ENCODE measurements around the gene IRAK3.
A peak's percentile ranks its signal among the peaks of the same experiment; 100 is the strongest.

IRAK3 gene, protein sequence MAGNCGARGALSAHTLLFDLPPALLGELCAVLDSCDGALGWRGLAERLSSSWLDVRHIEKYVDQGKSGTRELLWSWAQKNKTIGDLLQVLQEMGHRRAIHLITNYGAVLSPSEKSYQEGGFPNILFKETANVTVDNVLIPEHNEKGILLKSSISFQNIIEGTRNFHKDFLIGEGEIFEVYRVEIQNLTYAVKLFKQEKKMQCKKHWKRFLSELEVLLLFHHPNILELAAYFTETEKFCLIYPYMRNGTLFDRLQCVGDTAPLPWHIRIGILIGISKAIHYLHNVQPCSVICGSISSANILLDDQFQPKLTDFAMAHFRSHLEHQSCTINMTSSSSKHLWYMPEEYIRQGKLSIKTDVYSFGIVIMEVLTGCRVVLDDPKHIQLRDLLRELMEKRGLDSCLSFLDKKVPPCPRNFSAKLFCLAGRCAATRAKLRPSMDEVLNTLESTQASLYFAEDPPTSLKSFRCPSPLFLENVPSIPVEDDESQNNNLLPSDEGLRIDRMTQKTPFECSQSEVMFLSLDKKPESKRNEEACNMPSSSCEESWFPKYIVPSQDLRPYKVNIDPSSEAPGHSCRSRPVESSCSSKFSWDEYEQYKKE

DNA sequence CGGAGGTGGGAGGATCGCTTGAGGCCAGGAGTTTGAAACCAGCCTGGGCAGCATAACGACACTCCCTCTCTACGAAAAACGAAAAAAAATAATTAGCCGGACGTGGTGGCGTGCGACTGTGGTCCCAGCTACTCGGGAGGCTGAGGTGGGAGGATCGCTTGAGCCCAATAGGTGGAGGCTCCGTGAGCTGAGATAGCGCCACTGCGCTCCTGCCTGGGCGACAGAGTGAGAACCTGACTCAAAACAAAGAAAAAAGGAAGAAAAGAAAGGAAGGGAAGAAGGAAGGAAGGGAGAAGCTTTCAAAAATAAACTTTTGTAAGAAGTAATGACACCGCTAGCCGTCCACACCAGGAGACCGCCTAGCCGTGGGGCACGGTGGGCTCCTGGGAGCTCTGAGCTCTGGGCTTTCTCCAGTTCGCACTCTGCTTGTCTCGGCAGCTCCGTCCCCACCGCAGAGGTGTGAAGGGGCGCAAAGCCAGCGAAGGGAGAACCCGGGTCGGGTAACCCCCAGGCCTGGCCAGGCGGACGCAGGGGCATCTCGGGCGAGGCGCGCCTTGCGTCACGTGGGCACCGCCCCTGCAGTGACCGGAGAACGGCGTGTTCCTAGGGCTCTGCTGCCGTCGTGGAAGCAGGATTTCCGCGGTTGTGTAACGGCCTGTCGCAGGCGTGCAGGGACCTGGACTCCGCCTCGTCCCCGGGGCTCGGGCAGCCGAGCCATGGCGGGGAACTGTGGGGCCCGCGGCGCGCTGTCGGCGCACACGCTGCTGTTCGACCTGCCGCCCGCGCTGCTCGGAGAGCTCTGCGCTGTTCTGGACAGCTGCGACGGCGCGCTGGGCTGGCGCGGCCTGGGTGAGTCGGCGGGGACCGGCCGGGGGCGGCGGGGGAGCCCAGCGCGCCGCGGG is at the start of gene IRAK3:
Gene IRAK3, plus strand, starts transcription at position 631 of the 902 bp plus-strand sequence. Its CDS starts 86 bp downstream, at position 717.
- Histone ChIP-seq H3K9me3 (ENCODE audit: control insufficient read depth in 1 of 2, low read length in 2 of 2) (no peaks in the 10 kb centered on the region), H3K4me3 (ENCODE audit: low read depth in 1 of 2, low read length in 2 of 2) (peak within 1 kb of the TSS; percentile 61 to 65), H3K27ac (ENCODE audit: low read depth, low read length) (peak within 1 kb of the TSS; percentile 72), H3K36me3 (ENCODE audit: control insufficient read depth in 1 of 2, insufficient read depth in 2 of 2, low read length in 2 of 2) (no peaks in the 10 kb centered on the region), H3K9ac (ENCODE audit: low read depth in 1 of 2, low read length in 2 of 2) (peak within 1 kb of the TSS; percentile 37 to 38), H3K27me3 (ENCODE audit: control insufficient read depth in 1 of 2, insufficient read depth in 2 of 2, low read length in 2 of 2) (peaks cover 9% of the 10 kb centered on the region in 2 donors), H3K4me1 (ENCODE audit: control insufficient read depth in 1 of 2, insufficient read depth in 2 of 2, low read length in 2 of 2) (peaks cover 4 to 5% of the 10 kb centered on the region in 2 donors)

DNA sequence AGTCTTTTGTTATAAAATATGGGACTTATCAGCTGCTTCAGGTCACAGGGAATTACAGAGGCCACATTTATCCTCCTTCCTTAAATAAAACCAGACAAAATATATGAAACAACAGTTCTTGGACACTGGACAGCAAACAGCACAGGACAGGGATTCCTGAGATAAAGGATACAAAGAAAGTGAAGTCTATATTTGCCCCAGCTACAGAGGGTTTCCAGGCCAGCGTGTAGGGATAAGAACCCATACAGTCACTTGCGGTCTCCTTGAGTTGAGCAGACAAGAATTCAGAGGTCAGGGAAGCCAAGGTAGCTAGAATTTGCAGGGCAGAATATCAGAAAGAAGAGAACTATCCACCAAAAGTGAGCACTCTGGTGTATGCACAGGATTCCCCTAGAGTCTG is 49.7 kb upstream of the IRAK3 start:
- Histone ChIP-seq H3K9ac (ENCODE audit: low read depth in 1 of 2, low read length in 2 of 2) (no peak overlapping the region), H3K36me3 (ENCODE audit: control insufficient read depth in 1 of 2, insufficient read depth in 2 of 2, low read length in 2 of 2) (peaks cover 37 to 59% of the 10 kb centered on the region in 2 donors), H3K4me1 (ENCODE audit: control insufficient read depth in 1 of 2, insufficient read depth in 2 of 2, low read length in 2 of 2) (no peaks in the 10 kb centered on the region), H3K4me3 (ENCODE audit: low read depth in 1 of 2, low read length in 2 of 2) (no peak overlapping the region), H3K9me3 (ENCODE audit: control insufficient read depth in 1 of 2, low read length in 2 of 2) (peaks cover 4 to 22% of the 10 kb centered on the region in 2 donors), H3K27ac (ENCODE audit: low read depth, low read length) (no peak overlapping the region), H3K27me3 (ENCODE audit: control insufficient read depth in 1 of 2, insufficient read depth in 2 of 2, low read length in 2 of 2) (no peaks in the 10 kb centered on the region)

DNA sequence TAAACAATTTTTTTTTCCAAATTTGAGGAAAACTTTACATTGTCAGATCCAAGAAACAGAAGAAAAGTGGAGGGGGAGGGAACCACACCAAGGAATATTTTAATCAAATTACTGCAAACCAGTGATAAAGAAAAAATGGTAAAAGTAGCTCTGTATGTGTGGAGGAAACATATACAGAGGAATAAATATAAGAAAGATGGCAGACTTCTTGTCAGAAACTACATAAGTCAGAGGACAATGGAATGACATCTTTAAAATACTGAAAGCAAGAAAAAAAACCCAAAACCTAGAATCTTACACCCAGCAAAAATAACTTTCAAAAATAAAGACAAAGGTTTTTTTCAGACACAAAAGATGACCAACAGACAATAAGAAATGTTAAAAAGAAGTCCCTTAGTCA is 48.3 kb upstream of the IRAK3 start:
- Histone ChIP-seq H3K27me3 (ENCODE audit: control insufficient read depth in 1 of 2, insufficient read depth in 2 of 2, low read length in 2 of 2) (no peaks in the 10 kb centered on the region), H3K9ac (ENCODE audit: low read depth in 1 of 2, low read length in 2 of 2) (no peak overlapping the region), H3K4me3 (ENCODE audit: low read depth in 1 of 2, low read length in 2 of 2) (no peak overlapping the region), H3K36me3 (ENCODE audit: control insufficient read depth in 1 of 2, insufficient read depth in 2 of 2, low read length in 2 of 2) (peaks cover 38 to 67% of the 10 kb centered on the region in 2 donors), H3K9me3 (ENCODE audit: control insufficient read depth in 1 of 2, low read length in 2 of 2) (peaks cover 4 to 22% of the 10 kb centered on the region in 2 donors), H3K4me1 (ENCODE audit: control insufficient read depth in 1 of 2, insufficient read depth in 2 of 2, low read length in 2 of 2) (no peaks in the 10 kb centered on the region), H3K27ac (ENCODE audit: low read depth, low read length) (no peak overlapping the region)

DNA sequence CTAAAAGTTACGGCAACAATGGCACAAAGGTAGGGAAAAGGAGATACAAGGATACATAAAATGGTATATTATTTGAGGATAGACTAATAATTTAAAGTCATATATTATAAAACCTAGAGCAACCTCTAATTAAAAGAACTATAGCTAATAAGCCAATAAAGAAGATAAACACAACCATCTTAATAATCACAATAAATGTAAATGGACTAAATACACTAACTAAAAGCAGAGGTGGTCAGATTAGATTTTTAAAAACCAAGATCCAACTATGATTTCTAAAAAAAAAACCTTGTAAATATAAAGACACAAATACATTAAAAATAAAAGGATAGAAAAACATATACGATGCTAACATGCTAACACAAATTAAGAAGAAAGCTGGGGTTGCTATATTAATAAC is 47.7 kb upstream of the IRAK3 start:
- Histone ChIP-seq H3K9ac (ENCODE audit: low read depth in 1 of 2, low read length in 2 of 2) (no peak overlapping the region), H3K9me3 (ENCODE audit: control insufficient read depth in 1 of 2, low read length in 2 of 2) (peaks cover 4 to 22% of the 10 kb centered on the region in 2 donors), H3K36me3 (ENCODE audit: control insufficient read depth in 1 of 2, insufficient read depth in 2 of 2, low read length in 2 of 2) (peaks cover 38 to 67% of the 10 kb centered on the region in 2 donors), H3K27me3 (ENCODE audit: control insufficient read depth in 1 of 2, insufficient read depth in 2 of 2, low read length in 2 of 2) (no peaks in the 10 kb centered on the region), H3K4me3 (ENCODE audit: low read depth in 1 of 2, low read length in 2 of 2) (no peak overlapping the region), H3K4me1 (ENCODE audit: control insufficient read depth in 1 of 2, insufficient read depth in 2 of 2, low read length in 2 of 2) (no peaks in the 10 kb centered on the region), H3K27ac (ENCODE audit: low read depth, low read length) (no peak overlapping the region)

DNA sequence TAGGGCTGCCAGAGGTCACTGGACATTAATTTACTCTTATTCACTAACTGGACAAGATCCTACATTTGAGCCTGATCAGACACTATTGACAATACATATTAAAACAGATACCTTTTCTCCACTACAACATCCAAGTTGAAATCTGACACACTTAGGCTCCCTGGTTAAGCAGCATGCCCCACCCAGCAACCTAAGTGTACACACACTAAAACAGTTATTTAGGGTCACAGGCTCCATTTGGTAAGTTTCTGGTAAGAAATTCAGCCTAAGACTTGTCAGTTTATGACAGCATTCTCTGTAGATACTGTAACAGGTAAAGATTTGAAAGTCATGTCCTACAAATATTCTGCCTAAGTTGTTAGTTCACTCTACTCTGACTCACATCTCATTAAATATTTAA is 46.2 kb upstream of the IRAK3 start:
- H3K4me3 ChIP-seq (ENCODE audit: low read depth in 1 of 2, low read length in 2 of 2), result no peak overlapping the region
- no peak overlapping the region for H3K9ac ChIP-seq (ENCODE audit: low read depth in 1 of 2, low read length in 2 of 2)
- peaks cover 33 to 59% of the 10 kb centered on the region in 2 donors for H3K36me3 ChIP-seq (ENCODE audit: control insufficient read depth in 1 of 2, insufficient read depth in 2 of 2, low read length in 2 of 2)
- no peaks in the 10 kb centered on the region for H3K27me3 ChIP-seq (ENCODE audit: control insufficient read depth in 1 of 2, insufficient read depth in 2 of 2, low read length in 2 of 2)
- no peak overlapping the region for H3K27ac ChIP-seq (ENCODE audit: low read depth, low read length)
- peaks cover 4 to 22% of the 10 kb centered on the region in 2 donors for H3K9me3 ChIP-seq (ENCODE audit: control insufficient read depth in 1 of 2, low read length in 2 of 2)
- H3K4me1 ChIP-seq (ENCODE audit: control insufficient read depth in 1 of 2, insufficient read depth in 2 of 2, low read length in 2 of 2), result no peaks in the 10 kb centered on the region

DNA sequence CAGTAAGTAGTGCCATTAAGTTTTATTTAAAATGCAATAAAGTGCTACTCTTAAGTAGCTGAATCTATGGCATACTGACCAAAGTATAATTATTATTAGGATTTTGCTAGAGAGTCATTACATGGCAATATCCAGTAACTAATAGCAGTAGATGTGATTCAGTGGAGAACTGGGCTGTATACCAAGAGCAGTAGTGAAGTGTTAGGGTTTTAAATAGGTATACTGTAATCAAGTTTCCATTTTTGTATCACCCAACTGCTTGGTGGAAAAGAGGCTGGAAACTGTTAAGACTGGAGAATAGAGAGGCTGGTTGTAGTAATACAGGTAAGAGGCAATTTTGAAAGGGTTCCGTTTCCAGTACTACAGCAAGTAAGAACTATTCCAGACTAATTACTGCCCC is 45.1 kb upstream of the IRAK3 start:
- Histone ChIP-seq H3K9ac (ENCODE audit: low read depth in 1 of 2, low read length in 2 of 2) (no peak overlapping the region), H3K9me3 (ENCODE audit: control insufficient read depth in 1 of 2, low read length in 2 of 2) (peaks cover 4 to 22% of the 10 kb centered on the region in 2 donors), H3K27ac (ENCODE audit: low read depth, low read length) (no peak overlapping the region), H3K36me3 (ENCODE audit: control insufficient read depth in 1 of 2, insufficient read depth in 2 of 2, low read length in 2 of 2) (peaks cover 29 to 51% of the 10 kb centered on the region in 2 donors), H3K4me3 (ENCODE audit: low read depth in 1 of 2, low read length in 2 of 2) (no peak overlapping the region), H3K27me3 (ENCODE audit: control insufficient read depth in 1 of 2, insufficient read depth in 2 of 2, low read length in 2 of 2) (no peaks in the 10 kb centered on the region), H3K4me1 (ENCODE audit: control insufficient read depth in 1 of 2, insufficient read depth in 2 of 2, low read length in 2 of 2) (no peaks in the 10 kb centered on the region)

DNA sequence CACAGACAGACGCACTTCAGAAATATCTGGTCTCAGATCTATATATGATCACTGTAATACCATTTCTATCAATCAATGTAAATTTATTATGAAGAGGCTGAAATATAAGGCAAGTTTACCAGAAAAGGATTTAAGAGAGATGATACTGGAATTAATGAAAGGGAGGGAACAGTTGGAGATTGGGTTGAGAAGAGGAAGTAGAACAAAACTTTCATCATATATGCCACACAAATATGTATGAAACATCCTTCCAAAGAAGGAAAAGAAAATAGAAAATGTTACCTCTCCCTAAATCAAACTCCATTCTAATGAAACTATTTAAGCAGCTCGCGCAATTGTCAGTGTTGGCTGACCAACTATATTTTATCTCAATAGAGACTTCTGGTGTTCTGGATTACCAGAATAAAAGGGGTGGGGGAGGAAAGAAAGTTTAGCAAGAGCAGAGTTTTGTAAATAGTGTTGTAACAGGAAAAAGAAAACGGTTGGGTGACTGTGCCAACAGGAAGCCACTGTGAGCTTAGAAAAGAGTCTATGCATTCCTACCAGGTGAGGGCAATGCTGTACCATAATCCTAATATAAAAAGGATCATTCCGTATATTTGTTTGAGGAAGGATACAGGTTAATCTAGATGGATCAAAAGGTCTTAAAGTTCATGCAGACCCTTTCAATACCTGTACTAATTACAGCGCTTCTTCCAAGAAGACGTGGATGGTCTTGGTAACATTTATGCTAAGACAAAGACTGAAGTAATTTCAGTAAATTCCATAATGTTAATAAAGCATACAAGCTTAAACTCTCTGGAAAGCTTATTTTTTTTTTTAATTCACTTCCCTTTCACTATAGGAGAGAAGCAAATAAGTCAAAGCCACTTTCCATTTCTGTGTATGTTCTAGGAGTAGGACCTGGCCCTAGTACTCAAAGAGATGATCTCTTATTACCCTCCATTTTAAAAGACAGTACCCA is 43.9 kb upstream of the IRAK3 start:
- no peaks in the 10 kb centered on the region for H3K27me3 ChIP-seq (ENCODE audit: control insufficient read depth in 1 of 2, insufficient read depth in 2 of 2, low read length in 2 of 2)
- no peak overlapping the region for H3K4me3 ChIP-seq (ENCODE audit: low read depth in 1 of 2, low read length in 2 of 2)
- no peak overlapping the region for H3K27ac ChIP-seq (ENCODE audit: low read depth, low read length)
- H3K4me1 ChIP-seq (ENCODE audit: control insufficient read depth in 1 of 2, insufficient read depth in 2 of 2, low read length in 2 of 2), result no peaks in the 10 kb centered on the region
- H3K9me3 ChIP-seq (ENCODE audit: control insufficient read depth in 1 of 2, low read length in 2 of 2), result peaks cover 4 to 21% of the 10 kb centered on the region in 2 donors
- no peak overlapping the region for H3K9ac ChIP-seq (ENCODE audit: low read depth in 1 of 2, low read length in 2 of 2)
- H3K36me3 ChIP-seq (ENCODE audit: control insufficient read depth in 1 of 2, insufficient read depth in 2 of 2, low read length in 2 of 2), result peaks cover 25 to 44% of the 10 kb centered on the region in 2 donors

DNA sequence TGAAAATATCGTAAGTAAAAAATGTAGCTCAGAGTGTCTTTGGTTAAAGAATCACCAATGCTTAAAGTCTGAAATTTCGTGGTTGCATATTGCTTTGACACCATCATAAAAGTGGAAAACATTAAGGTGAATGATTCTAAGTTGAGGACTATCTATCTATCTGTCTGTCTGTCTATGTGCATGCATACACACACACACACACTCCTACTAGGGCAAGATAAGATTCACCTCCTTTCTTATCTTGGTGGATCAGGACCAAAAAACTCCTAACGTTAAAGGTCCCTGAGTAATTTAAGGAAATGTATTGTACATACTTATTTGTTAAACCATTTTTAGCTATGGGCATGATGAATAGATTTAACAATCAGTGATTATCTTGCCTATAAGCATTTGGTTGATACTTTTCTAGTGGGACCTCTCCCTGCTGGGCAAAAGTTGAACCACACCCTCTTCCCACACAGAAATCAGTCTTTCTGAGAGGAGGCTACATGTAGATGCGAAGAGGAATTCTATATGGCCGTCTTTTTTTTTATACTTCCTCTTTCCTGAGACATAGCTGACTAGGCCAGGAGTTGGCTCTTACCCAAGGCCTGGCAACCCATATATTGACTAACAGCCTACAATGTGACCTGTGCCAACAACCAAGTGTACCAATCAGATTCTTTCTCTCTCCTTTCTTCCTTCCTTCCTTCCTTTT is 39.2 kb upstream of the IRAK3 start:
- no peak overlapping the region for H3K9ac ChIP-seq (ENCODE audit: low read depth in 1 of 2, low read length in 2 of 2)
- H3K27ac ChIP-seq (ENCODE audit: low read depth, low read length), result no peak overlapping the region
- H3K27me3 ChIP-seq (ENCODE audit: control insufficient read depth in 1 of 2, insufficient read depth in 2 of 2, low read length in 2 of 2), result no peaks in the 10 kb centered on the region

DNA sequence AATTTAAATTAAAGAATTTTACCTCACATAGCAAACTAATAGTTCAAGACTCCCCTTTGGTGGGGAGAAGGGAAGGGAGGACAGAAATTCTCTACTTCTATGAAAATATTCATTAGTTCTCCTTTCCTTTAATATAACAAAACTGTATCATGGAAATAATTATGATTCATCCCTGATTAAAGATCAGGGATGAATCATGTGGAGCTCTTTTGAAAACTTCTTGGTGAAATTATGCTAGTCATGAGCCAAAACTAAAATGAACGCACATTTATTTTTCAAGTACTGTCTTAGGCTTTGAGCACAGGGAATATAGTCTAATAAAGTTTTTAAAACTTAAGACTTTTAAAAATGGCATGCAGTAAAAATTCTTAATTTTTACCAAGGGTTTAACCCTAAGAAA is 36.3 kb upstream of the IRAK3 start:
- Histone ChIP-seq H3K27ac (ENCODE audit: low read depth, low read length) (no peak overlapping the region), H3K4me1 (ENCODE audit: control insufficient read depth in 1 of 2, insufficient read depth in 2 of 2, low read length in 2 of 2) (no peaks in the 10 kb centered on the region), H3K27me3 (ENCODE audit: control insufficient read depth in 1 of 2, insufficient read depth in 2 of 2, low read length in 2 of 2) (no peaks in the 10 kb centered on the region), H3K36me3 (ENCODE audit: control insufficient read depth in 1 of 2, insufficient read depth in 2 of 2, low read length in 2 of 2) (peaks cover 4 to 11% of the 10 kb centered on the region in 2 donors), H3K4me3 (ENCODE audit: low read depth in 1 of 2, low read length in 2 of 2) (no peak overlapping the region), H3K9me3 (ENCODE audit: control insufficient read depth in 1 of 2, low read length in 2 of 2) (no peaks in the 10 kb centered on the region), H3K9ac (ENCODE audit: low read depth in 1 of 2, low read length in 2 of 2) (no peak overlapping the region)

More for the DNA sequence above, 39.2 kb upstream of the IRAK3 start:
- Histone ChIP-seq H3K4me1 (ENCODE audit: control insufficient read depth in 1 of 2, insufficient read depth in 2 of 2, low read length in 2 of 2) (no peaks in the 10 kb centered on the region), H3K9me3 (ENCODE audit: control insufficient read depth in 1 of 2, low read length in 2 of 2) (no peaks in the 10 kb centered on the region), H3K4me3 (ENCODE audit: low read depth in 1 of 2, low read length in 2 of 2) (no peak overlapping the region), H3K36me3 (ENCODE audit: control insufficient read depth in 1 of 2, insufficient read depth in 2 of 2, low read length in 2 of 2) (peaks cover 4 to 21% of the 10 kb centered on the region in 2 donors)
